Hepatocyte (in vitro differentiated cells): ENCODE measurements around the gene EPB41L4B.

Experiments used
- CTCF ChIP-seq: fragments of 200-600 bp; sonication (generic); IDR thresholded peaks from 2 replicates; pipeline ENCODE4 v1.5.1; 2016; ENCODE audit warnings: antibody characterized with exemption, mild to moderate bottlenecking; ENCODE audit not compliant: poor library complexity
- EZH2phosphoT487 ChIP-seq: fragments of 200-600 bp; sonication (generic); IDR thresholded peaks from one replicate; pipeline ENCODE4 v1.6.1; 2018; ENCODE audit warnings: antibody characterized with exemption, mild to moderate bottlenecking, low read depth, moderate library complexity; ENCODE audit not compliant: unreplicated experiment, severe bottlenecking

- TF ChIP-seq CTCF: no peak
- TF ChIP-seq EZH2phosphoT487: no peak
Measured at GRCh38 chr9:109341561-109341960, 20.7 kb upstream of the EPB41L4B start.
